K562 (cell line): ENCODE measurements around the gene STX1B. TPM values are rescaled to one million over a fixed set of nuclear protein-coding genes. Genes with fewer than 3 reads are reported as not detected.
A peak's percentile ranks its signal among the peaks of the same experiment; 100 is the strongest.

Experiments
- ATAC-seq: fragments of 200-7000 bp; cut with Tn5 transposase; 3 replicates; pipeline ENCODE4 v1.9.1; 2020; ENCODE audit warnings: moderate library complexity
- BruUV-seq: library from RNA; stranded (reverse); fragments of 400-500 nt; replicated peaks from 2 replicates; lab custom pipeline; 2021; lab: Mats Ljungman, UMichigan
- CTCF ChIA-PET: fragments of 300-600 bp; formaldehyde crosslinking; extraction: SDS; loops from one replicate; lab custom pipeline; 2021; ENCODE audit warnings: low intra/inter-chr PET ratio; lab: Yijun Ruan, JAX
- POLR2A ChIA-PET: fragments of 300-600, 350-650 bp; sonication (Branson Sonifier 250); formaldehyde crosslinking; extraction: SDS; loops from one replicate; lab custom pipeline; 2021; ENCODE audit warnings: antibody characterized with exemption, inconsistent platforms; lab: Yijun Ruan, JAX
- DNase-seq, 4 experiments: peaks; one replicate each; pipeline versions ENCODE4 v3.0.0 to v3.0.0-alpha.2; 2011 to 2018; ENCODE audit warnings: low spot score in 3 of 4, mixed read lengths in 3 of 4; ENCODE audit errors: extremely low read depth in 1 of 4
- FAIRE-seq: peaks from 2 replicates; lab custom pipeline; 2011; peaks lifted over from hg19 to GRCh38; lab: Jason Lieb, UNC
- H2AFZ ChIP-seq: 2 replicates; pipeline ENCODE4 v1.6.0; 2011; ENCODE audit warnings: low read depth, low read length, control low read depth, inconsistent platforms
- H3K27ac ChIP-seq: fragments of 200-600 bp; 3 replicates; pipeline ENCODE4 v1.8.0; 2011; ENCODE audit warnings: low read depth, mild to moderate bottlenecking, control low read depth, inconsistent platforms, low read length, moderate library complexity, mixed read lengths; ENCODE audit errors: extremely low read depth
- H3K27me3 ChIP-seq, 2 experiments: fragments of 300-600 bp in 1 of 2; 2 replicates in 1 of 2; 3 replicates in 1 of 2; pipeline versions ENCODE4 v1.6.0 to v1.8.0; 2011; ENCODE audit warnings: inconsistent platforms in 2 of 2, low read length in 2 of 2, mild to moderate bottlenecking in 1 of 2, mixed read lengths in 1 of 2, moderate library complexity in 1 of 2; ENCODE audit not compliant: control insufficient read depth in 2 of 2, insufficient read depth in 2 of 2
- H3K36me3 ChIP-seq: fragments of 300-600 bp; 3 replicates; pipeline ENCODE4 v1.8.0; 2011; ENCODE audit warnings: mild to moderate bottlenecking, low read length, inconsistent platforms; ENCODE audit not compliant: control insufficient read depth, insufficient read depth
- H3K4me1 ChIP-seq, 2 experiments: fragments of 200-600 bp in 1 of 2; replicated peaks in 1 of 2; 2 replicates in 1 of 2; 3 replicates in 1 of 2; pipeline versions ENCODE4 v1.5.1 to v1.8.0; 2011; ENCODE audit warnings: inconsistent platforms in 2 of 2, low read length in 2 of 2, mild to moderate bottlenecking in 1 of 2, mixed read lengths in 1 of 2, moderate library complexity in 1 of 2; ENCODE audit not compliant: control insufficient read depth in 2 of 2, insufficient read depth in 2 of 2
- H3K4me2 ChIP-seq: 2 replicates; pipeline ENCODE4 v1.6.1; 2011; ENCODE audit warnings: low read length, control low read depth, inconsistent platforms, mixed read lengths; ENCODE audit not compliant: insufficient read depth
- H3K4me3 ChIP-seq: fragments of 200-600 bp; sonication (generic), shearing (Covaris generic); 2 replicates; pipeline ENCODE4 v1.5.1; 2016; ENCODE audit warnings: control low read depth, inconsistent platforms
- H3K79me2 ChIP-seq: fragments of 200-600 bp; 3 replicates; pipeline ENCODE4 v1.8.0; 2011; ENCODE audit warnings: low read length, inconsistent platforms; ENCODE audit not compliant: control insufficient read depth, insufficient read depth
- H3K9ac ChIP-seq, 2 experiments: 2 replicates each; pipeline versions ENCODE4 v1.6.0 to v1.6.1; 2011; ENCODE audit warnings: low read depth in 2 of 2, low read length in 2 of 2, control low read depth in 1 of 2, inconsistent platforms in 1 of 2, mild to moderate bottlenecking in 1 of 2, mixed read lengths in 1 of 2; ENCODE audit not compliant: insufficient read depth in 1 of 2
- H3K9me1 ChIP-seq: one replicate; pipeline ENCODE4 v1.6.0; 2011; ENCODE audit warnings: inconsistent platforms, mild to moderate bottlenecking, low read length, moderate library complexity; ENCODE audit not compliant: control insufficient read depth, insufficient read depth
- H3K9me3 ChIP-seq: replicated peaks from 2 replicates; pipeline ENCODE4 v1.5.1; 2011; ENCODE audit warnings: low read depth, low read length, inconsistent platforms; ENCODE audit not compliant: control insufficient read depth, insufficient read depth
- H4K20me1 ChIP-seq: replicated peaks from 2 replicates; pipeline ENCODE4 v1.6.1; 2011; ENCODE audit warnings: low read length, inconsistent platforms, mixed read lengths; ENCODE audit not compliant: control insufficient read depth, insufficient read depth
- KDM5B ChIP-seq: fragments of 200-600 bp; sonication (generic); IDR thresholded peaks from 2 replicates; pipeline ENCODE4 v1.6.1; 2012; ENCODE audit warnings: low read depth, mild to moderate bottlenecking, moderate library complexity, low read length, control low read depth, inconsistent platforms; ENCODE audit not compliant: insufficient replicate concordance
- PHF20 ChIP-seq: fragments of 450-650 bp; IDR thresholded peaks from 2 replicates; pipeline ENCODE4 v1.6.1; 2018; ENCODE audit not compliant: partially characterized antibody
- RBM22 ChIP-seq: fragments of 200-400 bp; formaldehyde crosslinking; IDR thresholded peaks from 2 replicates; pipeline ENCODE4 v1.6.1; 2018; ENCODE audit warnings: low read length, low read depth; ENCODE audit not compliant: poor library complexity, severe bottlenecking
- TFAM ChIP-seq: fragments of 250-450 bp; sonication (Bioruptor Pico); conservative IDR thresholded peaks from 2 replicates; pipeline ENCODE4 v1.5.0; 2021; ENCODE audit warnings: mild to moderate bottlenecking, moderate library complexity
- ZFP1 ChIP-seq: fragments of 450-650 bp; formaldehyde crosslinking; IDR thresholded peaks from 2 replicates; pipeline ENCODE4 v1.4.0; 2020; ENCODE audit warnings: mild to moderate bottlenecking, mixed read lengths
- ZNF224 ChIP-seq: sonication (generic); formaldehyde crosslinking; IDR thresholded peaks from 2 replicates; pipeline ENCODE4 v1.8.0; 2022; ENCODE audit warnings: mild to moderate bottlenecking, missing genetic modification reagents
- ZNF318 ChIP-seq, 2 experiments: fragments of 450-650 bp; IDR thresholded peaks; 2 replicates each; pipeline ENCODE4 v1.6.1; 2016; ENCODE audit warnings: mild to moderate bottlenecking in 2 of 2, borderline replicate concordance in 1 of 2, low read depth in 1 of 2, moderate library complexity in 1 of 2
- WGBS: fragments of 100-300 bp; shearing (Covaris generic); methylation state at CpG from one replicate; pipeline ENCODE4 v1.1.6; 2016; ENCODE audit warnings: low coverage, mixed read lengths; ENCODE audit not compliant: insufficient coverage; ENCODE audit errors: missing lambda C conversion rate; 5-methylcytosine and 5-hydroxymethylcytosine counted together
- in situ Hi-C: fragments of 300-500 bp; cut with MboI; formaldehyde crosslinking; loops from 4 replicates; pipeline ENCODE4 v1.15.0; 2018; ENCODE audit warnings: inconsistent platforms, mixed read lengths
- intact Hi-C: fragments of 100-400 bp; cut with micrococcal nuclease; formaldehyde crosslinking; loops from 2 replicates; pipeline ENCODE4 v1.14.2; 2022
- polyA plus RNA-seq, 8 experiments: library from polyadenylated mRNA; depleted of rRNA in 4 of 8; stranded (reverse) in 5 of 8; unstranded in 3 of 8; fragments of >200 nt; fragmentation: Nextera tagmentation in 2 of 8; fragmentation: Illumina TruSeq in 1 of 8; extraction: Ambion mirVana in 2 of 8; extraction: Trizol in 1 of 8; gene quantifications; 2 replicates each; pipeline versions ENCODE4 v1.2.1 to v1.2.3, GENCODE V29; 2011 to 2014; ENCODE audit warnings: inconsistent platforms in 1 of 8, missing spikeins in 1 of 8
- total RNA-seq, 7 experiments: library from RNA; depleted of rRNA in 6 of 7; stranded (reverse); fragments of >200 nt in 6 of 7; fragmentation: Illumina TruSeq in 2 of 7; extraction: Trizol in 2 of 7; gene quantifications; 2 replicates each; pipeline versions ENCODE4 v1.2.1 to v1.2.3, GENCODE V29; 2011 to 2021; ENCODE audit warnings: low replicate concordance in 1 of 7
- TF ChIP-seq, protein P1 (sequence below): IDR thresholded peaks from 2 replicates; pipeline ENCODE4 v1.6.1; 2011; ENCODE audit warnings: borderline replicate concordance, low read depth, mild to moderate bottlenecking, moderate library complexity, low read length; ENCODE audit not compliant: insufficient read depth, poor library complexity, severe bottlenecking

The STX1B gene
- total and polyA plus RNA-seq, 9 of the 15 experiments (the other 6 are each of a cell fraction or from before 2014, with no cell fraction given), result 0.07 to 2.5 (median 0.86) TPM

DNA sequence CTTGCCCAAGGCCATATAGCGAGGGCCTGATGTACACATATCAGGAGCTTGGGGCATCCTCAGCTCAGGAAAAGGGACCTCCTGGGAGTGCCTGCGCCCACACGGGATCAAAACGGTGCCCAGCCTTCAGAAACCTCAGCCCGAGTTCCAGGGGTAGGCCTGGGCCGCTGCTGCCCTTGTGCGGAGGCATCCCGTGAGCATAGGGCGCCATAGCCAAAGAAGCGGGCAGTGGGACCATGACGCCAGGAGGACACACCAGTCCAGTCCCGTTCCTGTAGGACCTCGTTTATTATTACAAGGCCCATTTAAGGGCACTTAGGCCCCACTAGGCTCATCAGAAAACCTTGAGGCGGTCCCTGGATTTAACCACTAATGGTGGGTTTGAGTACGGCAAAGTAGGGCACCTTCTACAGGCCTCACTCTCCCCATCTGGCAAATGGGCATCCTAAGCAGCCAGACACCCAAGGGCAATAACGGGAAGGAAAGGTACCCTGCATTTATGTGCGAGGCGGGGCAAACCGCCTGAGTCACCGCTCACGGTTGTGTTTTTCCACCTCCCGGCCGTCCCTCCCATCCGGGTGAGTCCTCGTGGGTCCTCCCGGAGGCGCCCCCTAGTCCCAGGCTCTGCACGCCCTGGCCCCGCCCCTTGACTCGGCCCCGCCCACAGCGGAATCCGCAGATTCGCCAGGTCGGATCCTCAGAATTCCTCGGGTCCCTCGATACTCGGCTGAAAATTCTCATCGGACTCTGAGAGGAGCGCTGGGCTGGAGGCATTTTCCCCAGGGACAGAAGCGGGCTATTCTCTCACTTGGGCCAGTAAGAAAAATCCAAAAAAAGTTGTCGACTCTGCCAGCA lies 53.6 kb downstream of the STX1B start (continued):
- TF ChIP-seq PHF20 (peak; percentile 42), KDM5B (peak; percentile 4), TFAM (CRISPR knock-in tag) (no peak), RBM22 (peak; percentile 12)
- TF ChIP-seq, protein P1, sequence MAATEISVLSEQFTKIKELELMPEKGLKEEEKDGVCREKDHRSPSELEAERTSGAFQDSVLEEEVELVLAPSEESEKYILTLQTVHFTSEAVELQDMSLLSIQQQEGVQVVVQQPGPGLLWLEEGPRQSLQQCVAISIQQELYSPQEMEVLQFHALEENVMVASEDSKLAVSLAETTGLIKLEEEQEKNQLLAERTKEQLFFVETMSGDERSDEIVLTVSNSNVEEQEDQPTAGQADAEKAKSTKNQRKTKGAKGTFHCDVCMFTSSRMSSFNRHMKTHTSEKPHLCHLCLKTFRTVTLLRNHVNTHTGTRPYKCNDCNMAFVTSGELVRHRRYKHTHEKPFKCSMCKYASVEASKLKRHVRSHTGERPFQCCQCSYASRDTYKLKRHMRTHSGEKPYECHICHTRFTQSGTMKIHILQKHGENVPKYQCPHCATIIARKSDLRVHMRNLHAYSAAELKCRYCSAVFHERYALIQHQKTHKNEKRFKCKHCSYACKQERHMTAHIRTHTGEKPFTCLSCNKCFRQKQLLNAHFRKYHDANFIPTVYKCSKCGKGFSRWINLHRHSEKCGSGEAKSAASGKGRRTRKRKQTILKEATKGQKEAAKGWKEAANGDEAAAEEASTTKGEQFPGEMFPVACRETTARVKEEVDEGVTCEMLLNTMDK, result peak; percentile 82
- TF ChIP-seq, all 486 proteins: peak for 84

DNA sequence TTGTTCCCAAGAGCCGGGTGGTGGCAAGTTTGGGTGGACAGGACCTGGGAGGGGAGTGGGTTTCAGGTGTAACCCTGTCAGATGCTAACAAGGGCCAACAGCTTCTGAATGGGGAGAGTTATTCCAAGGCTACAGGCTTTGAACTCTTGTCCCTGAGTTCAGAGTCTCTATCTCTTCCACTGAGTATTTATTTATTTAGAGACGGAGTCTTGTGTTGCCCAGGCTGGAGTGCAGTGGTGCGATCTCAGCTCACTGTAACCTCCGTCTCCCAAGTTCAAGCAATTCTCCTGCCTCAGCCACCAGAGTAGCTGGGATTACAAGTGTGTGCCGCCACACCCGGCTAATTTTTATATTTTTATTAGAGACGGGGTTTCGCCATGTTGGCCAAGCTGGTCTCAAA lies 55.4 kb downstream of the STX1B start:
- Histone ChIP-seq H3K27me3 (no peaks in the 10 kb centered on the region), H4K20me1 (peaks cover 6% of the 10 kb centered on the region), H3K4me1 (peaks cover 45 to 47% of the 10 kb centered on the region in 2 experiments), H3K9me1 (peaks cover 8% of the 10 kb centered on the region), H3K4me2 (no peak overlapping the region), H3K9ac (no peak overlapping the region), H3K9me3 (no peaks in the 10 kb centered on the region), H3K36me3 (peaks cover 30% of the 10 kb centered on the region), H3K27ac (peak overlapping the region; percentile 25; the same call in 1 of the 3 replicates), H3K79me2 (peaks cover 46% of the 10 kb centered on the region), H2AFZ (no peak overlapping the region), H3K4me3 (no peak overlapping the region)
- intact Hi-C loops (loop anchor here (10.0 kb wide), 2 partner anchors 140 to 500 kb away; partner anchors contain the start of genes ARMC5 and VKORC1), in situ Hi-C loops (loop anchor here (10.0 to 25.0 kb wide), 2 partner anchors 740 to 907 kb away; partner anchors contain the start of gene ZNF267)
- WGBS, result 92% methylated on average over 8 of the region's 8 CpGs
- ATAC-seq, result no peak
- no peak for FAIRE-seq
- ChIA-PET CTCF (no interaction called here), POLR2A (interaction anchor here (0.6 to 3.8 kb wide), 7 partner anchors 9 to 927 kb away, joined by 3 to 11 read pairs (median 4); partner anchors contain the start of genes FUS, ZNF646 and ZNF668)
- DNase-seq, result no peak
- BruUV-seq, result no TSS peak
- no peak for TF ChIP-seq ZFP1
- TF ChIP-seq ZNF224 (CRISPR knock-in tag), result no peak
- TF ChIP-seq ZNF318 (IDR thresholded peaks at IDR 0.05; ENCODE audit: borderline replicate concordance in 1 of 2, low read depth in 1 of 2), result no peak
